VCaP (cell line): ENCODE measurements around the gene EZH2.

ENCODE experiments used
- H3K27ac ChIP-seq: fragments of 450-650 bp; 2 replicates; pipeline ENCODE4 v1.5.1; 2017
- TF ChIP-seq, protein P1 (sequence below): fragments of 450-650 bp; conservative IDR thresholded peaks from 2 replicates; pipeline ENCODE4 v1.5.1; 2017; ENCODE audit warnings: mild to moderate bottlenecking, moderate library complexity

Gene EZH2

GRCh38 chr7:148921806-148922205, 37.7 kb upstream of the EZH2 start:
- TF ChIP-seq, protein P1, sequence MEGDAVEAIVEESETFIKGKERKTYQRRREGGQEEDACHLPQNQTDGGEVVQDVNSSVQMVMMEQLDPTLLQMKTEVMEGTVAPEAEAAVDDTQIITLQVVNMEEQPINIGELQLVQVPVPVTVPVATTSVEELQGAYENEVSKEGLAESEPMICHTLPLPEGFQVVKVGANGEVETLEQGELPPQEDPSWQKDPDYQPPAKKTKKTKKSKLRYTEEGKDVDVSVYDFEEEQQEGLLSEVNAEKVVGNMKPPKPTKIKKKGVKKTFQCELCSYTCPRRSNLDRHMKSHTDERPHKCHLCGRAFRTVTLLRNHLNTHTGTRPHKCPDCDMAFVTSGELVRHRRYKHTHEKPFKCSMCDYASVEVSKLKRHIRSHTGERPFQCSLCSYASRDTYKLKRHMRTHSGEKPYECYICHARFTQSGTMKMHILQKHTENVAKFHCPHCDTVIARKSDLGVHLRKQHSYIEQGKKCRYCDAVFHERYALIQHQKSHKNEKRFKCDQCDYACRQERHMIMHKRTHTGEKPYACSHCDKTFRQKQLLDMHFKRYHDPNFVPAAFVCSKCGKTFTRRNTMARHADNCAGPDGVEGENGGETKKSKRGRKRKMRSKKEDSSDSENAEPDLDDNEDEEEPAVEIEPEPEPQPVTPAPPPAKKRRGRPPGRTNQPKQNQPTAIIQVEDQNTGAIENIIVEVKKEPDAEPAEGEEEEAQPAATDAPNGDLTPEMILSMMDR: no peak
- H3K27ac ChIP-seq: no peak overlapping the region

- TF ChIP-seq, protein P1: no peak
- no peak overlapping the region for H3K27ac ChIP-seq
Observed at GRCh38 chr7:148921189-148921588, 37.1 kb upstream of the EZH2 start.

- TF ChIP-seq, protein P1: no peak
- H3K27ac ChIP-seq: no peak overlapping the region
Observed at GRCh38 chr7:148919859-148920258, 35.8 kb upstream of the EZH2 start.

DNA sequence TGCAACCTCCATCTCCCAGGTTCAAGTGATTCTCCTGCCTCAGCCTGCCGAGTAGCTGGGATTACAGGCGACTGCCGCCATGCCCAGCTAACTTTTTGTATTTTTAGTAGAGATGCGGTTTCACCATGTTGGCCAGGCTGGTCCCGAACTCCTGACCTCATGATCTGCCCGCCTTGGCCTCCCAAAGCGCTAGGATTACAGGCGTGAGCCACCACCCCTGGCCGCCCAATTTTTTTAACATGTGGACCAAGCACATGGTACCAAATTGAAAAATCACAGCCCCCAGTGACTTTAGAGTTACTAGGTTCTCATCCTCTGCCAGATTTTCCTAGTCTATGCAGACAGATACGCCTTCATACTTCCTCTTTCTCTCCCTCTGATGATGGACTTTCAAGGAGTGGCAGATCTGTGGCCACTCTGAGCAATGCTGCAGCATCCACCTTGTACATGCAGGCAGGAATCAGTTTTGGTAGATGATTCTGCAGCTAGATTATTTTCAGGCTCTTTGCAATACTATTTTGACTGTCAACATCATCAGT, 34.0 kb upstream of the EZH2 start:
- TF ChIP-seq, protein P1: no peak
- H3K27ac ChIP-seq: no peak overlapping the region

DNA sequence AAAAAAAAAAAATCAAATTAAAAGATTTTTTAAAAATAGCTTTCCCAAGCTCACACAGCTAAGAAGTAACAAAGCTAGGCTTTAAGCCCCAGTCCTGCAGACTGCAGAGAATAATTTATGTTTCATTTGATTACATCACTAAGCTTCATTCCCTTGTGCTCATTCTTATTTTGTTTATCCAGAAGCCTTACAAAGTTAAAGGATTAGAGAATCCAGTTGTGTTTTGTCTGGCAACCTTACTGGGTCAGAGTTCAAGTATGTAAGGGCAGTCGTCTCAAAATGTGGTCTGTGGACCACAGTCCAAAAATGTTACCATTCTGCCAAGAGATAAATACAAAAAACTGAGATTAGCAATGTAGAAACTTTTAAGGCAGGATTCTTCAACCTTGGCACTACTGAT, 32.1 kb upstream of the EZH2 start:
- TF ChIP-seq, protein P1: no peak
- no peak overlapping the region for H3K27ac ChIP-seq

DNA sequence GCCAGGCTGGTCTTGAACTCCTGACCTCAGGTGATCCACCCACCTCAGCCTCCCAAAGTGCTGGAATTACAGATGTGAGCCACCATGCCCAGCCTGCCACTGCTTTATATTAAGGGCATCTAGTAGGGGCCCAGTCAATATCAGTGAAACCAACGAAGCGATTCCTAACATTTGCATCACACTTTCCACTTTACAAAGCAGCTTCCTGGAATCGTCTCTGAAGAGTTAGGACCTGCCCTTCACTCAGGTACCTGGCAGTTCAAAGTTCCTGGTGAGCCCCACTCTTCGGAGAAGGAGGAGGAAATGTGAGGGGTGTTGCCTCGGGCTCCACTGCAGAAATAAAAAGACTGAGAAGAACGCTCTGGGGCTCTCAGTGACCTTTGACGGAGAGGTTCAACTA, 31.1 kb upstream of the EZH2 start:
- H3K27ac ChIP-seq: no peak overlapping the region
- TF ChIP-seq, protein P1: no peak

DNA sequence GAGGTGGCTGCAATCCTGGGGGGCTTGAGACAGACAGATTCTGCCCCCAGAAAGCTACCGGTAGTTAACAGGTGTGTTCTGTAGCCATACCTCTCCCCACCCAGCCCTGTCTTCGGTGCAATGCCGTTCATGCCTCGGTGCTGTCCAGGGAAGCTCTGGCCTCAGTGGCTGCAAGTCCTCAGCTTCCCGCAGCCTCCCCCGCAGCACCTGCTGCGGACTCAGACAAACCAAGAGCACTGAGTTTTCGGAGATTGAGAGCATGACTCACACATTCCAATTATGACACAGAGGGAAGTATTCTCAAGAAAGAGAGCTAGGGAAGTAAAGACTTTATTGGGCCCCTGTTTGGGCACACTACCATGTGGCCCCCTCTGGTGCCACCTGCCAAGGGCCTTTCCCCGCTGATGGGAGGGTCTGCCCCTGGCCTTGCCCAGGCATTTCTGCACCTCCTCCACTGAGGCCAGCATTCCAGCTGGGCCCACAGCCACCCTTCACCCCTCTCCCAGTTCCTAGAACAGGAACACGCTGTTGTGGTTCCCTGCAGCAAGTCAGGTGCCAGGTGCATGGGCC, 30.2 kb upstream of the EZH2 start:
- TF ChIP-seq, protein P1: no peak
- no peak overlapping the region for H3K27ac ChIP-seq
